PC-3 (cell line): ENCODE results near the gene NOX3.

ENCODE experiments used
- EZH2 ChIP-seq: fragments of 300-600 bp; sonication (generic); IDR thresholded peaks from one replicate; pipeline ENCODE4 v1.6.1; 2017; ENCODE audit warnings: antibody characterized with exemption, mild to moderate bottlenecking, low read length; ENCODE audit not compliant: unreplicated experiment
- EZH2phosphoT487 ChIP-seq: fragments of 300-600 bp; sonication (generic); IDR thresholded peaks from 2 replicates; pipeline ENCODE4 v1.6.1; 2018; ENCODE audit warnings: mild to moderate bottlenecking, antibody characterized with exemption, low read length, borderline replicate concordance
- TF ChIP-seq, protein P1 (sequence below): fragments of 300-600 bp; sonication (generic); conservative IDR thresholded peaks from 2 replicates; pipeline ENCODE4 v1.5.1; 2017; ENCODE audit warnings: antibody characterized with exemption, low read depth, mild to moderate bottlenecking, low read length

DNA sequence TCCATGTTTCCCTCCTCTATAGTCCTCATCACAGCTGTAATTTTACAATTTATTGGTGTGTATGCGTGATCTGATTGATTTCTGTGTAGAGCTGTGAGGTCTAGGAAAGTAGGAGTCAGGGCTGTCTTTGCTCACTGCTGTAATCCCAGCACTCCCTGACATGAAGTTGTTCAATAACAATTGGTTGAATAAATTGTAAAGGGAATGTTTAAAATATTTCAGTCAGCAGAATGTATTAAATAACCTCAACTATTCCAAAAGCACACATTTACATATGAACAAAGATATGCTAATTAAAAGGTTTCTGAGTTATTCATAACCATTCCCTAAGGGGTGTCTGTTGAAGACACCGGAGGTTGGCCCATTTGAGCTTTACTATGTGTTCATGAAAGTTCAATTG is 31.5 kb downstream of the NOX3 start:
- TF ChIP-seq, protein P1, sequence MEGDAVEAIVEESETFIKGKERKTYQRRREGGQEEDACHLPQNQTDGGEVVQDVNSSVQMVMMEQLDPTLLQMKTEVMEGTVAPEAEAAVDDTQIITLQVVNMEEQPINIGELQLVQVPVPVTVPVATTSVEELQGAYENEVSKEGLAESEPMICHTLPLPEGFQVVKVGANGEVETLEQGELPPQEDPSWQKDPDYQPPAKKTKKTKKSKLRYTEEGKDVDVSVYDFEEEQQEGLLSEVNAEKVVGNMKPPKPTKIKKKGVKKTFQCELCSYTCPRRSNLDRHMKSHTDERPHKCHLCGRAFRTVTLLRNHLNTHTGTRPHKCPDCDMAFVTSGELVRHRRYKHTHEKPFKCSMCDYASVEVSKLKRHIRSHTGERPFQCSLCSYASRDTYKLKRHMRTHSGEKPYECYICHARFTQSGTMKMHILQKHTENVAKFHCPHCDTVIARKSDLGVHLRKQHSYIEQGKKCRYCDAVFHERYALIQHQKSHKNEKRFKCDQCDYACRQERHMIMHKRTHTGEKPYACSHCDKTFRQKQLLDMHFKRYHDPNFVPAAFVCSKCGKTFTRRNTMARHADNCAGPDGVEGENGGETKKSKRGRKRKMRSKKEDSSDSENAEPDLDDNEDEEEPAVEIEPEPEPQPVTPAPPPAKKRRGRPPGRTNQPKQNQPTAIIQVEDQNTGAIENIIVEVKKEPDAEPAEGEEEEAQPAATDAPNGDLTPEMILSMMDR: no peak
- TF ChIP-seq EZH2 (no peak), EZH2phosphoT487 (no peak)
